K562 (cell line): ENCODE results near the gene ETV7. TPM values are rescaled to one million over a fixed set of nuclear protein-coding genes. Genes with fewer than 3 reads are reported as not detected.

ENCODE experiments used
- ATF4 ChIP-seq: fragments of 450-650 bp; formaldehyde crosslinking; IDR thresholded peaks from 2 replicates; pipeline ENCODE4 v1.4.0; 2022; ENCODE audit warnings: mild to moderate bottlenecking, moderate library complexity
- CREB3 ChIP-seq: fragments of 450-650 bp; conservative IDR thresholded peaks from 2 replicates; pipeline ENCODE4 v1.6.1; 2016; ENCODE audit warnings: missing genetic modification characterization, low read depth, mild to moderate bottlenecking, missing compliant biosample characterization, moderate library complexity
- CREB3L1 ChIP-seq: fragments of 450-650 bp; IDR thresholded peaks from 2 replicates; pipeline ENCODE4 v1.6.1; 2014; ENCODE audit warnings: low read depth, mild to moderate bottlenecking, moderate library complexity, borderline replicate concordance
- FOXJ3 ChIP-seq: sonication (generic); formaldehyde crosslinking; IDR thresholded peaks from 2 replicates; pipeline ENCODE4 v1.4.0; 2020; ENCODE audit warnings: mild to moderate bottlenecking, missing genetic modification reagents
- GATA2 ChIP-seq: sonication (generic); formaldehyde crosslinking; IDR thresholded peaks from 2 replicates; pipeline ENCODE4 v1.4.0; 2020; ENCODE audit warnings: mild to moderate bottlenecking, missing genetic modification reagents
- RAD51 ChIP-seq: fragments of 450-650 bp; IDR thresholded peaks from 2 replicates; pipeline ENCODE4 v1.7.1; 2016; ENCODE audit warnings: low read depth, mild to moderate bottlenecking, borderline replicate concordance
- RBBP5 ChIP-seq: fragments of 200-600 bp; sonication (generic); IDR thresholded peaks from 2 replicates; pipeline ENCODE4 v1.6.1; 2012; ENCODE audit warnings: borderline replicate concordance, mild to moderate bottlenecking, low read length, control low read depth, inconsistent platforms; ENCODE audit not compliant: insufficient read depth, poor library complexity, severe bottlenecking
- SOX6 ChIP-seq: fragments of 450-650 bp; IDR thresholded peaks from 2 replicates; pipeline ENCODE4 v1.6.1; 2014; ENCODE audit warnings: mild to moderate bottlenecking
- TAF15 ChIP-seq: fragments of 200-400 bp; formaldehyde crosslinking; IDR thresholded peaks from 2 replicates; pipeline ENCODE4 v1.6.1; 2017; ENCODE audit warnings: mild to moderate bottlenecking, low read depth, low read length, moderate library complexity
- TSHZ1 ChIP-seq: fragments of 250-450 bp; sonication (Bioruptor Pico); IDR thresholded peaks from 2 replicates; pipeline ENCODE4 v1.4.0; 2020; ENCODE audit warnings: mild to moderate bottlenecking, moderate library complexity
- ZNF24 ChIP-seq: fragments of 450-650 bp; IDR thresholded peaks from 2 replicates; pipeline ENCODE4 v1.6.1; 2016
- polyA plus RNA-seq, 8 experiments: library from polyadenylated mRNA; depleted of rRNA in 4 of 8; stranded (reverse) in 5 of 8; unstranded in 3 of 8; fragments of >200 nt; fragmentation: Nextera tagmentation in 2 of 8; fragmentation: Illumina TruSeq in 1 of 8; extraction: Ambion mirVana in 2 of 8; extraction: Trizol in 1 of 8; gene quantifications; 2 replicates each; pipeline versions ENCODE4 v1.2.1 to v1.2.3, GENCODE V29; 2011 to 2014; ENCODE audit warnings: inconsistent platforms in 1 of 8, missing spikeins in 1 of 8
- total RNA-seq, 7 experiments: library from RNA; depleted of rRNA in 6 of 7; stranded (reverse); fragments of >200 nt in 6 of 7; fragmentation: Illumina TruSeq in 2 of 7; extraction: Trizol in 2 of 7; gene quantifications; 2 replicates each; pipeline versions ENCODE4 v1.2.1 to v1.2.3, GENCODE V29; 2011 to 2021; ENCODE audit warnings: low replicate concordance in 1 of 7
- TF ChIP-seq, protein P1 (sequence below): IDR thresholded peaks from 2 replicates; pipeline ENCODE4 v1.6.1; 2014; ENCODE audit warnings: antibody characterized with exemption
- TF ChIP-seq, protein P2 (sequence below), 2 experiments: fragments of 450-650 bp; IDR thresholded peaks; 2 replicates each; pipeline ENCODE4 v1.6.1; 2018; ENCODE audit warnings: mild to moderate bottlenecking in 2 of 2, low read depth in 1 of 2; ENCODE audit not compliant: partially characterized antibody in 2 of 2

The ETV7 gene
- total and polyA plus RNA-seq, 9 of the 15 experiments (the other 6 are each of a cell fraction or from before 2014, with no cell fraction given): 0.07 to 0.22 (median 0.14) TPM; not detected in 3

DNA sequence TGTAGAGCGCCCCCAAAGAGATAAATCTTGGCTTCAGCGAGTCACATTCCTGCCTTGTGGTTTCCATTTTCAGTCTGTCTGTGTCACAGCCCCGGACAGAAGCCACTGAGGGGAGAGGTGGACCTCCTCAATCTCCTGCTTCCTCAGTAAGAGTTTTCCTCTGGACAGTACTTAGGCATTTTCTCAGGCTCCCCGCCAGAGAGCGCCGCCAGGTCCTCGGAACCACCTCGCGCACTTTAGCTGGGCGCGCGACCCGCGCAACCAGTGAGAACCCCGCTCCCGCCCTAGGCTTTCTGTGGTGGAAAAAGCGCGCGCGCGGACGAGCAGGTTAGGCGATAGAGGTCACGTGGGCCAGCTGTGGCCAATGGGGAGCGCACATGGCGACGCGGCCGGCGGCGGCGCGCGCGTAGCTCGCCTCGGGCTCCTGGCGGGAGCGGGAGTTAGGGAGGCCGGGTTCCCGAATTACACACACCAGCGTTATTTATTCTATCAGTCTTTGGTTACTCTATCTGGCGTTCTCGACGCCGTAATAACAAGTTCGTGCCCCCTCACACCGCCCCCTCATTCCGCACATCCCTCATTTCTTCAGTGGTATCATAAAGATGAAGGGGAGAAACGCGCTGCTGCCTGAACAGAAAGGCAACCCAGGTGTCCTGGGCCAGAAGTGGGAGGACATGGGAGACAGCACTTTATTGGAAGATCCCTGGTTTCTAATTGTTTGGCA is 35.8 kb upstream of the ETV7 start (continued):
- TF ChIP-seq, protein P1, sequence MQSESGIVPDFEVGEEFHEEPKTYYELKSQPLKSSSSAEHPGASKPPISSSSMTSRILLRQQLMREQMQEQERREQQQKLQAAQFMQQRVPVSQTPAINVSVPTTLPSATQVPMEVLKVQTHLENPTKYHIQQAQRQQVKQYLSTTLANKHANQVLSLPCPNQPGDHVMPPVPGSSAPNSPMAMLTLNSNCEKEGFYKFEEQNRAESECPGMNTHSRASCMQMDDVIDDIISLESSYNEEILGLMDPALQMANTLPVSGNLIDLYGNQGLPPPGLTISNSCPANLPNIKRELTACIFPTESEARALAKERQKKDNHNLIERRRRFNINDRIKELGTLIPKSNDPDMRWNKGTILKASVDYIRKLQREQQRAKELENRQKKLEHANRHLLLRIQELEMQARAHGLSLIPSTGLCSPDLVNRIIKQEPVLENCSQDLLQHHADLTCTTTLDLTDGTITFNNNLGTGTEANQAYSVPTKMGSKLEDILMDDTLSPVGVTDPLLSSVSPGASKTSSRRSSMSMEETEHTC: peak; percentile 61; the same call in 1 of the 2 replicates
- TF ChIP-seq TSHZ1 (CRISPR knock-in tag) (no peak), ZNF24 (no peak; the same call in 1 of the 2 replicates), RAD51 (peak; percentile 99), CREB3 (tag) (0 out of 2 replicates have a peak, but pooled peaks have one; percentile 60), FOXJ3 (CRISPR knock-in tag) (no peak), SOX6 (no peak), TAF15 (no peak), RBBP5 (no peak), GATA2 (CRISPR knock-in tag) (no peak), ATF4 (CRISPR knock-in tag) (0 out of 2 replicates have a peak, but pooled peaks have one; percentile 5), CREB3L1 (peak; percentile 17; the same call in 1 of the 2 replicates)
- TF ChIP-seq, protein P2, sequence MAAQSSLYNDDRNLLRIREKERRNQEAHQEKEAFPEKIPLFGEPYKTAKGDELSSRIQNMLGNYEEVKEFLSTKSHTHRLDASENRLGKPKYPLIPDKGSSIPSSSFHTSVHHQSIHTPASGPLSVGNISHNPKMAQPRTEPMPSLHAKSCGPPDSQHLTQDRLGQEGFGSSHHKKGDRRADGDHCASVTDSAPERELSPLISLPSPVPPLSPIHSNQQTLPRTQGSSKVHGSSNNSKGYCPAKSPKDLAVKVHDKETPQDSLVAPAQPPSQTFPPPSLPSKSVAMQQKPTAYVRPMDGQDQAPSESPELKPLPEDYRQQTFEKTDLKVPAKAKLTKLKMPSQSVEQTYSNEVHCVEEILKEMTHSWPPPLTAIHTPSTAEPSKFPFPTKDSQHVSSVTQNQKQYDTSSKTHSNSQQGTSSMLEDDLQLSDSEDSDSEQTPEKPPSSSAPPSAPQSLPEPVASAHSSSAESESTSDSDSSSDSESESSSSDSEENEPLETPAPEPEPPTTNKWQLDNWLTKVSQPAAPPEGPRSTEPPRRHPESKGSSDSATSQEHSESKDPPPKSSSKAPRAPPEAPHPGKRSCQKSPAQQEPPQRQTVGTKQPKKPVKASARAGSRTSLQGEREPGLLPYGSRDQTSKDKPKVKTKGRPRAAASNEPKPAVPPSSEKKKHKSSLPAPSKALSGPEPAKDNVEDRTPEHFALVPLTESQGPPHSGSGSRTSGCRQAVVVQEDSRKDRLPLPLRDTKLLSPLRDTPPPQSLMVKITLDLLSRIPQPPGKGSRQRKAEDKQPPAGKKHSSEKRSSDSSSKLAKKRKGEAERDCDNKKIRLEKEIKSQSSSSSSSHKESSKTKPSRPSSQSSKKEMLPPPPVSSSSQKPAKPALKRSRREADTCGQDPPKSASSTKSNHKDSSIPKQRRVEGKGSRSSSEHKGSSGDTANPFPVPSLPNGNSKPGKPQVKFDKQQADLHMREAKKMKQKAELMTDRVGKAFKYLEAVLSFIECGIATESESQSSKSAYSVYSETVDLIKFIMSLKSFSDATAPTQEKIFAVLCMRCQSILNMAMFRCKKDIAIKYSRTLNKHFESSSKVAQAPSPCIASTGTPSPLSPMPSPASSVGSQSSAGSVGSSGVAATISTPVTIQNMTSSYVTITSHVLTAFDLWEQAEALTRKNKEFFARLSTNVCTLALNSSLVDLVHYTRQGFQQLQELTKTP (IDR thresholded peaks at IDR 0.05; ENCODE audit: low read depth in 1 of 2, partially characterized antibody in 2 of 2): peak in 1 of 2 experiments; percentile 29
